ENCODE measurements around the gene NLRC5. TPM values are rescaled to one million over a fixed set of nuclear protein-coding genes. Genes with fewer than 3 reads are reported as not detected.
"Not testable (repeated sequence)": the region's sequence is repeated elsewhere in the genome, so short reads cannot be mapped to it uniquely, and the experiment has no call there.

The NLRC5 gene
- total and polyA plus RNA-seq, 10 donors, result 52.0 to 401 (median 219) TPM

DNA sequence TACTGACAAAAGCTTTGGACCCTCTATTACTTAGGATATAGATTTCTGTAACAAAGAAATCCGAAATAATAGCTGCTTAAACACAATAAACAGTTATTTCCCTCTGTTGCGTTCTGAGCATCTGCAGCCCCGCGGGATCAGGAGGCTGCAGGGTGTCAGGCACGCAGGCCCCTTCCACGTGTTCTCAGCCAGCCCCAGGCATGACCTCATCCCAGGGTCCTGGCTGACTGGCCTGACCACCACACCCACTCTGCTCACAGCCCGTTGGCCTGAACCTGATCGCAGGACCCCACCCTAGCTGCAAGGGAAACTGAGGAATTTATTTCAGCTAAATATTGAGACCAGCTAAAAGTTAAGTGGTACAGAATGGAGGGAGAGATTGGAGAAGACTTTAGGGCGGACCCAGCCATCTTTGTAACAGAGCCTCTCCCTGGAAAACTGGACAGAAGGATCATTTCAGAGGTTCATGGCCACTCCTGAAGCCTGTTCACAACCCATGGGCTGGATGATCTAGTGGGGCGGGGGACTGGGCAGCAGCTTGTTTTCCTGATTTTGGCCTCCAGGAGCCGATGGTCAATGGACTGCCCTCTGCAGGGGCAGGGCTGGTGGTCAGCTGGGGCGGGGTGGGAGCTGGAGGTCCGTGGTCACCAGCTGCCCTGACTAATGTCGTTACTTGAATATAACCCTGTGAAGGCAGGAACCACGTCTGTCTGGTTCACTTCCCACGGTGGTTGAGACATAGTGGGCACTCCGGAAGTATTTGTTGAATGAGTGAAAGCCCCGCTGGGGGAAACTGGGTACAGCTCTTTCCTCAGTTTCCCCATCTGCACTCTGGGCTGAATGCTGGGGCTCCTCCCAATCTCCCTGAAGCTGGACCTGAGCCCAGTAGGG, 16.7 kb upstream of the NLRC5 start:
- 64 to 71% (median 67%) methylated on average over 16 to 18 of the region's 18 CpGs for WGBS, 5 donors
- Histone ChIP-seq H3K4me3 (no peak overlapping the region), H3K27me3 (replicated peaks in 1 of 7) (no peaks in the 10 kb centered on the region), H3K9me3 (no peaks in the 10 kb centered on the region), H3K27ac (peak overlapping the region in 1 of 8 donors; percentile 17), H3K4me1 (peaks cover 4 to 75% (median 49%) of the 10 kb centered on the region in 6 donors), H3K36me3 (peaks cover 0 to 4% (median 0%) of the 10 kb centered on the region in 6 donors)
- no peak for DNase-seq
- intact Hi-C loops (cut with DNase I; ENCODE audit: low total_unique reads), result no loop called here
- no peak for TF ChIP-seq POLR2A (IDR thresholded peaks at IDR 0.05)

DNA sequence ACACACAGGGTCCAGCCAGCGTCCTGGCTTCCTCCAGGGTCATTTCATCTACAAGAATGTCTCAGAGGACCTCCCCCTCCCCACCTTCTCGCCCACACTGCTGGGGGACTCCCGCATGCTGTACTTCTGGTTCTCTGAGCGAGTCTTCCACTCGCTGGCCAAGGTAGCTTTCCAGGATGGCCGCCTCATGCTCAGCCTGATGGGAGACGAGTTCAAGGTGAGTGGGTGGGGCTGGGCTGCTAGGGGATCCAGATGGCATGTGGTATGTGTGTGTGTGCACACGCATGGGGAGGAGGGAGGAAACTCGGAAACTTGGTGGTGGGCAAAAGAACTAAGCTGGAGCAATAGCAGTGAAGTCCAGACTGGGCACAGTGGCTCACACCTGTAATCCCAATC, 16.1 kb upstream of the NLRC5 start:
- H3K36me3 ChIP-seq, result peaks cover 0 to 8% (median 0%) of the 10 kb centered on the region in 6 donors
- WGBS, 5 donors, result 58 to 85% (median 72%) methylated on average over 9 of the region's 9 CpGs
- no peak for DNase-seq
- H3K4me3 ChIP-seq, result no peak overlapping the region
- no peaks in the 10 kb centered on the region for H3K9me3 ChIP-seq
- no peak for TF ChIP-seq POLR2AphosphoS5 (IDR thresholded peaks at IDR 0.05)
- no peak for TF ChIP-seq POLR2A (IDR thresholded peaks at IDR 0.05)
- TF ChIP-seq CTCF (IDR thresholded peaks at IDR 0.05 in 8 of 11, conservative IDR thresholded peaks at IDR 0.05 in 3 of 11), result no peak
- H3K27me3 ChIP-seq (replicated peaks in 1 of 7), result no peaks in the 10 kb centered on the region
- peaks cover 4 to 75% (median 50%) of the 10 kb centered on the region in 6 donors for H3K4me1 ChIP-seq
- H3K27ac ChIP-seq, result peak overlapping the region in 1 of 8 donors; percentile 17
- intact Hi-C loops (cut with DNase I; ENCODE audit: low total_unique reads), result no loop called here

DNA sequence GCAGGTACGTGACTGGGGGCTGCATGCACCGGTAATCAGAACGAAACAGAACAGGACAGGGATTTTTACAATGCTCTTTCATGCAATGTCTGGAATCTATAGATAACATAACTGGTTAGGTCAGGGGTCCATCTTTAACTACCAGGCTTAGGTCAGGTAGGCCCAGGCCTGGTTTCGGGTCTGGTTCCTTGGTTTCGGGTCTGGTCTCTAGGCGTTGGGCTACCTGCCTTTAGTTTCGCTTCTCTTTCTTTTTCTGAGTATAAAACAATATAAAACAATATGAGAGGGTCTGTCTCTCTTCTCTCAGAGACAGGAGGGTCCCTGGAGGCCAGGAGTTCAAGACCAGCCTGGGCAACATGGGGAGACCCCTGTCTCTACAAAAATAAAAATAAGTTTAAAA, 15.5 kb upstream of the NLRC5 start:
- WGBS, 5 donors, result 56 to 79% (median 69%) methylated on average over 7 of the region's 7 CpGs
- intact Hi-C loops (cut with DNase I; ENCODE audit: low total_unique reads); H3K4me3 ChIP-seq; H3K27me3 ChIP-seq (replicated peaks in 1 of 7); H3K36me3 ChIP-seq; H3K9me3 ChIP-seq: not testable (repeated sequence)
- DNase-seq, result peak; percentile 17
- Histone ChIP-seq H3K4me1 (peaks cover 4 to 80% (median 57%) of the 10 kb centered on the region in 6 donors), H3K27ac (peak overlapping the region in 1 of 8 donors; percentile 11)

DNA sequence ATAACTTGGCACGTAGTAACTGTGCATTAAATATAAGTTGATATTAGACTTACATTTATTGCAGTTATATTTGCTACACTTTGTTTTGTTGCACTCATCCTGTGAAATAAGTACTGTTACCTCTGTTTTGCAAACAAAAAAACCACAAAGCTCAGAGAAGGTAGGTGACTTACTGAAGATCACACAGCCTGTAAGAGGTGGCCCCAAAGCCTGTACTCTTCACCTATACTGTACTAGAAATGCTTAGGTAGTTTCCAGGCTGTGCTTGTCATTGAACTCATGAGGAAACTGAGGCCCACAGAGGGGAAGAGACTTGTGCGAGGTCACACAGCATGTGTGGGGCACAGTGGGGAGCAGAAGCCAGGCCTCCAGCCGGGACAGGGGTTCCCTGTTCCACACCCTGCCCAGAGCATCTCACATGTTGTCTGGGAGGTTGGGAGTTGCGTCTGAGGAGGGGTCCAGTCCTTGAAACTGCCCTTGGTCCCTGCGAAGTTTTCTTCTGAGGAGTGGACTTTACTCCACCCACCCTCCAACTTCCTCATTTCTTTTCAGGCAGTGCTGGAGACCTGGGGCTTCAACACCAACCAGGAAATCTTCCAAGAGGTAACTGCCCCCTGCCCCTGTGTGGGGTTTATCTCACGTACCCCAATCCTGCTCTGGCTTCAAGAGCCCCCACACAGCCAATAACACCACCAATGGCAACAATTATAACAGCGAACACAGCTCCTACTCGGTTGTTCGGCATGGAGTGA, 14.6 kb upstream of the NLRC5 start:
- WGBS, 5 donors, result 64 to 77% (median 73%) methylated on average over 9 of the region's 9 CpGs
- H3K4me3 ChIP-seq, result no peak overlapping the region
- no peaks in the 10 kb centered on the region for H3K27me3 ChIP-seq (replicated peaks in 1 of 7)
- H3K27ac ChIP-seq, result peak overlapping the region in 1 of 8 donors; percentile 47
- peaks cover 0 to 8% (median 0%) of the 10 kb centered on the region in 6 donors for H3K36me3 ChIP-seq
- H3K4me1 ChIP-seq, result peaks cover 4 to 88% (median 61%) of the 10 kb centered on the region in 6 donors
- intact Hi-C loops (cut with DNase I; ENCODE audit: low total_unique reads), result no loop called here
- H3K9me3 ChIP-seq, result no peaks in the 10 kb centered on the region
- peak; percentile 60 for DNase-seq
- no peak for TF ChIP-seq POLR2AphosphoS5 (IDR thresholded peaks at IDR 0.05)
- TF ChIP-seq CTCF (IDR thresholded peaks at IDR 0.05 in 8 of 11, conservative IDR thresholded peaks at IDR 0.05 in 3 of 11), result no peak
- no peak for TF ChIP-seq POLR2A (IDR thresholded peaks at IDR 0.05)

- Histone ChIP-seq H3K27ac (no peak overlapping the region), H3K27me3 (replicated peaks in 1 of 7) (no peaks in the 10 kb centered on the region), H3K4me3 (no peak overlapping the region), H3K4me1 (peaks cover 4 to 93% (median 62%) of the 10 kb centered on the region in 6 donors), H3K9me3 (no peaks in the 10 kb centered on the region), H3K36me3 (peaks cover 0 to 8% (median 0%) of the 10 kb centered on the region in 6 donors)
- intact Hi-C loops (cut with DNase I; ENCODE audit: low total_unique reads), result no loop called here
- DNase-seq, result peak; percentile 68
- TF ChIP-seq POLR2AphosphoS5 (IDR thresholded peaks at IDR 0.05) (peak in 1 of 3 donors; percentile 37), CTCF (IDR thresholded peaks at IDR 0.05 in 8 of 11, conservative IDR thresholded peaks at IDR 0.05 in 3 of 11) (no peak), POLR2A (IDR thresholded peaks at IDR 0.05) (no peak)
- 67 to 80% (median 71%) methylated on average over 10 of the region's 10 CpGs for WGBS, 5 donors
Measured at GRCh38 chr16:56975714-56976113, 13.6 kb upstream of the NLRC5 start.

Measured in spleen (tissue), 11 donors.